OCI-LY1 (cell line): ENCODE data around the gene ZBTB17.

ENCODE experiments used
- H2AFZ ChIP-seq: fragments of 200-600 bp; sonication (generic), shearing (Covaris generic); 2 replicates; pipeline ENCODE4 v1.6.0; 2014; ENCODE audit warnings: antibody characterized with exemption, mild to moderate bottlenecking, low read length
- H3F3A ChIP-seq: fragments of 200-600 bp; sonication (generic), shearing (Covaris generic); 2 replicates; pipeline ENCODE4 v1.6.0; 2014; ENCODE audit warnings: mild to moderate bottlenecking, antibody characterized with exemption, low read length, moderate library complexity; ENCODE audit not compliant: insufficient read depth
- H3K27ac ChIP-seq: fragments of 200-600 bp; sonication (generic); 2 replicates; pipeline ENCODE4 v1.5.1; 2014; ENCODE audit warnings: low read length, mixed run types, mild to moderate bottlenecking, low read depth; ENCODE audit not compliant: poor library complexity, severe bottlenecking
- H3K27me3 ChIP-seq: fragments of 200-600 bp; sonication (generic); 2 replicates; pipeline ENCODE4 v1.6.0; 2014; ENCODE audit warnings: antibody characterized with exemption, mild to moderate bottlenecking, low read length, moderate library complexity; ENCODE audit not compliant: insufficient read depth
- H3K36me3 ChIP-seq: fragments of 200-600 bp; sonication (generic); 2 replicates; pipeline ENCODE4 v1.6.1; 2014; ENCODE audit warnings: mild to moderate bottlenecking, antibody characterized with exemption, low read length, moderate library complexity, mixed read lengths; ENCODE audit not compliant: insufficient read depth
- H3K4me1 ChIP-seq: fragments of 200-600 bp; sonication (generic); 2 replicates; pipeline ENCODE4 v1.5.1; 2014; ENCODE audit warnings: mild to moderate bottlenecking, low read length, moderate library complexity; ENCODE audit not compliant: insufficient read depth, severe bottlenecking
- H3K4me2 ChIP-seq: fragments of 200-600 bp; sonication (generic), shearing (Covaris generic); 2 replicates; pipeline ENCODE4 v1.6.1; 2014; ENCODE audit warnings: low read length
- H3K4me3 ChIP-seq: fragments of 200-600 bp; sonication (generic); 2 replicates; pipeline ENCODE4 v1.5.1; 2014; ENCODE audit warnings: low read length, low read depth, mild to moderate bottlenecking, mixed read lengths; ENCODE audit not compliant: poor library complexity, severe bottlenecking
- H3K79me2 ChIP-seq: fragments of 200-600 bp; shearing (Covaris generic); 2 replicates; pipeline ENCODE4 v1.6.1; 2016; ENCODE audit warnings: mixed run types, low read length, mixed read lengths; ENCODE audit not compliant: insufficient read depth
- H3K9ac ChIP-seq: fragments of 200-600 bp; sonication (generic), shearing (Covaris generic); 2 replicates; pipeline ENCODE4 v1.6.1; 2014; ENCODE audit warnings: mild to moderate bottlenecking, low read length, mixed read lengths
- H3K9me2 ChIP-seq: fragments of 200-600 bp; sonication (generic), shearing (Covaris generic); 2 replicates; pipeline ENCODE4 v1.6.1; 2014; ENCODE audit warnings: low read depth, mild to moderate bottlenecking, low read length, mixed read lengths
- H3K9me3 ChIP-seq: fragments of 200-600 bp; shearing (Covaris generic); 2 replicates; pipeline ENCODE4 v1.6.1; 2014; ENCODE audit warnings: low read length, mixed read lengths
- H4K20me1 ChIP-seq: fragments of 200-600 bp; sonication (generic), shearing (Covaris generic); 2 replicates; pipeline ENCODE4 v1.6.0; 2016; ENCODE audit warnings: mild to moderate bottlenecking, low read length; ENCODE audit not compliant: insufficient read depth
- EZH2 ChIP-seq: fragments of 200-600 bp; sonication (generic), shearing (Covaris generic); IDR thresholded peaks from 2 replicates; pipeline ENCODE4 v1.8.0; 2017; ENCODE audit warnings: borderline replicate concordance, mixed run types, mild to moderate bottlenecking, antibody characterized with exemption, low read length, moderate library complexity, mixed read lengths
- TF ChIP-seq, protein P1 (sequence below): fragments of 200-600 bp; sonication (generic), shearing (Covaris generic); IDR thresholded peaks from 2 replicates; pipeline ENCODE4 v1.5.1; 2017; ENCODE audit warnings: mild to moderate bottlenecking, antibody characterized with exemption, low read length, moderate library complexity, mixed read lengths

The ZBTB17 gene

DNA sequence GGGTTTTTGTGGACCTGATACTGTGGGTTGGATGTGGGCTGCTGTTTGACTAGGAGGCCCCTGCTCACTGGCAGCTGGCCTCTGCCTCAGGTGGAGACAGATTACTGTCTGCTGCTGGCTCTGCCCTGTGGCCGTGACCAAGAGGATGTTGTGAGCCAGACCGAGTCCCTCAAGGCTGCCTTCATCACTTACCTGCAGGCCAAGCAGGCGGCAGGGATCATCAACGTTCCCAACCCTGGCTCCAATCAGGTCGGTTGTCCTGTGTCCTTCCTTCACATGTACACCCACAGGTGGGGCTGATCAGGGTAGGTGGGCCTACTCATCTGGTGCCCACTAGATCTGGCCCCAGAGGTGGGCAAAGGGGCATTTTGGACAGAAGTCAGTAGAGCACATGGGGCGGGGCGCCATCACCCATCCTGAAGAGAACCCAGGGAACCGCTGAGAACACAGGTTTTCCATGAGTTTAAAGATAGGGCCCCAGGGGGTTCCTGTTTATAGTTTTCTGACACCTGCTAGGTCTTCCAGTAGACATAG, 37.2 kb downstream of the ZBTB17 start:
- no peaks in the 10 kb centered on the region for H3K27me3 ChIP-seq
- peaks cover 9% of the 10 kb centered on the region for H3K4me1 ChIP-seq
- no peaks in the 10 kb centered on the region for H3K9me2 ChIP-seq
- peaks cover 97% of the 10 kb centered on the region for H3K36me3 ChIP-seq
- TF ChIP-seq, protein P1, sequence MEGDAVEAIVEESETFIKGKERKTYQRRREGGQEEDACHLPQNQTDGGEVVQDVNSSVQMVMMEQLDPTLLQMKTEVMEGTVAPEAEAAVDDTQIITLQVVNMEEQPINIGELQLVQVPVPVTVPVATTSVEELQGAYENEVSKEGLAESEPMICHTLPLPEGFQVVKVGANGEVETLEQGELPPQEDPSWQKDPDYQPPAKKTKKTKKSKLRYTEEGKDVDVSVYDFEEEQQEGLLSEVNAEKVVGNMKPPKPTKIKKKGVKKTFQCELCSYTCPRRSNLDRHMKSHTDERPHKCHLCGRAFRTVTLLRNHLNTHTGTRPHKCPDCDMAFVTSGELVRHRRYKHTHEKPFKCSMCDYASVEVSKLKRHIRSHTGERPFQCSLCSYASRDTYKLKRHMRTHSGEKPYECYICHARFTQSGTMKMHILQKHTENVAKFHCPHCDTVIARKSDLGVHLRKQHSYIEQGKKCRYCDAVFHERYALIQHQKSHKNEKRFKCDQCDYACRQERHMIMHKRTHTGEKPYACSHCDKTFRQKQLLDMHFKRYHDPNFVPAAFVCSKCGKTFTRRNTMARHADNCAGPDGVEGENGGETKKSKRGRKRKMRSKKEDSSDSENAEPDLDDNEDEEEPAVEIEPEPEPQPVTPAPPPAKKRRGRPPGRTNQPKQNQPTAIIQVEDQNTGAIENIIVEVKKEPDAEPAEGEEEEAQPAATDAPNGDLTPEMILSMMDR: no peak
- TF ChIP-seq EZH2: no peak
- no peaks in the 10 kb centered on the region for H3F3A ChIP-seq
- H3K4me2 ChIP-seq: no peak overlapping the region
- no peak overlapping the region for H2AFZ ChIP-seq
- H3K9ac ChIP-seq: no peak overlapping the region
- H3K79me2 ChIP-seq: no peaks in the 10 kb centered on the region
- H4K20me1 ChIP-seq: no peaks in the 10 kb centered on the region
- no peaks in the 10 kb centered on the region for H3K9me3 ChIP-seq
- H3K4me3 ChIP-seq: no peak overlapping the region
- peak overlapping the region; percentile 26 for H3K27ac ChIP-seq

DNA sequence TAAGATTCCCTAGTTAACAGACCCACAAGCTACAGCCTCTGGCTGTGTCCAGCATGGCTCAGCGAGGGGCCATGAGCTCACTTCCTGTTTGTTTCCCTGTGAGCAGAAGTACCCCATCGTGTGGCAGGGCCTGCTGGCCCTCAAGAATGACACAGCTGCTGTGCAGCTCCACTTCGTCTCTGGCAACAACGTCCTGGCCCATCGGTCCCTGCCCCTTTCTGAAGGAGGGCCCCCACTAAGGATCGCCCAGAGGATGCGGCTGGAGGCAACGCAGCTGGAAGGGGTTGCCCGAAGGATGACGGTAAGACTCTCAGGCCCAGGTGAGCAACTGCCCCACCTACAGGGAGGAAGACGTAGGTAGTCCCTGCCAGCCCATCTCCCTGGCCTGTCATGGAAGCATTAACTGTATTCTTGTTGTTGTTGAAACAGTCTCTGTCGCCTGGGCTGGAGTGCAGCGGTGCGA, 38.2 kb downstream of the ZBTB17 start:
- Histone ChIP-seq H3K9ac (no peak overlapping the region), H3K4me1 (peaks cover 9% of the 10 kb centered on the region)

DNA sequence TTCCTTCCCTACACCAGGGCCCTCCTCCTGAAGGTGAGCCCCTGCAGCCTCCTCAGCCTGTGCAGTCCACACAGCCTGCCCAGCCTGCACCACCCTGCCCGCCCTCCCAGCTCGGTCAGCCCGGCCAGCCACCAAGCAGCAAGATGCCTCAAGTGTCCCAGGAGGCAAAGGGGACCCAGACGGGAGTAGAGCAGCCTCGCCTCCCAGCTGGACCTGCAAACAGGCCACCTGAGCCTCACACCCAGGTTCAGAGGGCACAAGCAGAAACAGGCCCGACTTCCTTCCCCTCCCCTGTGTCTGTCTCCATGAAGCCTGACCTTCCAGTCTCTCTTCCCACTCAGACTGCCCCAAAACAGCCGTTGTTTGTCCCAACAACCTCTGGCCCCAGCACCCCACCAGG, 38.8 kb downstream of the ZBTB17 start:
- no peak overlapping the region for H2AFZ ChIP-seq
- TF ChIP-seq, protein P1: no peak
- no peak for TF ChIP-seq EZH2
- H3K27me3 ChIP-seq: no peaks in the 10 kb centered on the region
- no peaks in the 10 kb centered on the region for H3K79me2 ChIP-seq
- no peaks in the 10 kb centered on the region for H3F3A ChIP-seq
- no peak overlapping the region for H3K4me3 ChIP-seq
- peaks cover 97% of the 10 kb centered on the region for H3K36me3 ChIP-seq
- peak overlapping the region; percentile 60 for H3K27ac ChIP-seq
- no peak overlapping the region for H3K4me2 ChIP-seq
- no peak overlapping the region for H3K9ac ChIP-seq
- no peaks in the 10 kb centered on the region for H3K9me3 ChIP-seq
- no peaks in the 10 kb centered on the region for H3K9me2 ChIP-seq
- peaks cover 9% of the 10 kb centered on the region for H3K4me1 ChIP-seq
- no peaks in the 10 kb centered on the region for H4K20me1 ChIP-seq

More for the DNA sequence above, 38.2 kb downstream of the ZBTB17 start:
- Histone ChIP-seq H3K4me3 (no peak overlapping the region), H3K79me2 (no peaks in the 10 kb centered on the region), H3K27ac (peak overlapping the region; percentile 60), H3K9me2 (no peaks in the 10 kb centered on the region), H3K36me3 (peaks cover 97% of the 10 kb centered on the region), H3K4me2 (no peak overlapping the region; the same call in 1 of the 2 replicates), H3K27me3 (no peaks in the 10 kb centered on the region), H3F3A (no peaks in the 10 kb centered on the region), H3K9me3 (no peaks in the 10 kb centered on the region), H2AFZ (no peak overlapping the region), H4K20me1 (no peaks in the 10 kb centered on the region)
- TF ChIP-seq, protein P1: peak; percentile 53
- TF ChIP-seq EZH2: no peak
